CD4-positive, CD25-positive, alpha-beta regulatory T cell (primary cell): ENCODE data around the gene SCN8A. TPM values are rescaled to one million over a fixed set of nuclear protein-coding genes. Genes with fewer than 3 reads are reported as not detected.
A peak's percentile ranks its signal among the peaks of the same experiment; 100 is the strongest.
"Not testable (repeated sequence)": the region's sequence is repeated elsewhere in the genome, so short reads cannot be mapped to it uniquely, and the experiment has no call there.

Source experiments
- ATAC-seq, 2 donors: fragments of 150-1000 bp; cut with Tn5 transposase; one replicate each; pipeline ENCODE4 v1.10.0; 2021; ENCODE audit warnings: low read depth in 2 of 2, moderate number of reproducible peaks in 2 of 2, moderate library complexity in 1 of 2
- DNase-seq, 3 donors: peaks; one replicate each; pipeline versions ENCODE4 v3.0.0 to v3.0.0-alpha.2; 2012 to 2022; ENCODE audit warnings: mixed read lengths in 1 of 3
- H3K27ac ChIP-seq: one replicate; pipeline ENCODE4 v1.7.0; 2013; ENCODE audit warnings: mild to moderate bottlenecking, low read length; ENCODE audit not compliant: insufficient read depth, poor library complexity, severe bottlenecking
- H3K27me3 ChIP-seq: one replicate; pipeline ENCODE4 v1.7.0; 2013; ENCODE audit warnings: low read length; ENCODE audit not compliant: control insufficient read depth, insufficient read depth
- H3K36me3 ChIP-seq: one replicate; pipeline ENCODE4 v1.7.0; 2013; ENCODE audit warnings: mild to moderate bottlenecking, low read length, moderate library complexity; ENCODE audit not compliant: control insufficient read depth, insufficient read depth
- H3K4me1 ChIP-seq: 2 replicates; pipeline ENCODE4 v1.7.0; 2013; ENCODE audit warnings: mild to moderate bottlenecking, low read length; ENCODE audit not compliant: insufficient read depth, control insufficient read depth, poor library complexity, severe bottlenecking
- H3K4me3 ChIP-seq: one replicate; pipeline ENCODE4 v1.7.0; 2013; ENCODE audit warnings: low read depth, mild to moderate bottlenecking, low read length, moderate library complexity
- H3K9me3 ChIP-seq, 2 experiments: 1 replicate in 1 of 2; 2 replicates in 1 of 2; pipeline ENCODE4 v1.7.0; 2013; ENCODE audit warnings: low read length in 2 of 2, mild to moderate bottlenecking in 1 of 2, moderate library complexity in 1 of 2; ENCODE audit not compliant: control insufficient read depth in 2 of 2
- H3K27ac Mint-ChIP-seq, 3 donors: one replicate each; pipeline ENCODE4 v1.8.0; 2020 to 2022; ENCODE audit warnings: mild to moderate bottlenecking in 3 of 3, mixed read lengths in 3 of 3, moderate library complexity in 2 of 3
- H3K27me3 Mint-ChIP-seq: one replicate; pipeline ENCODE4 v1.8.0; 2022; ENCODE audit warnings: mild to moderate bottlenecking, mixed read lengths
- H3K36me3 Mint-ChIP-seq: one replicate; pipeline ENCODE4 v1.8.0; 2020; ENCODE audit warnings: mixed read lengths
- H3K4me1 Mint-ChIP-seq, 4 donors: one replicate each; pipeline ENCODE4 v1.8.0; 2020 to 2022; ENCODE audit warnings: mixed read lengths in 4 of 4, mild to moderate bottlenecking in 1 of 4
- H3K4me3 Mint-ChIP-seq, 4 donors: one replicate each; pipeline ENCODE4 v1.8.0; 2020 to 2022; ENCODE audit warnings: mild to moderate bottlenecking in 4 of 4, mixed read lengths in 4 of 4, moderate library complexity in 3 of 4
- H3K9me3 Mint-ChIP-seq, 7 donors: one replicate each; pipeline ENCODE4 v1.8.0; 2020 to 2022; ENCODE audit warnings: mixed read lengths in 7 of 7, mild to moderate bottlenecking in 3 of 7, moderate library complexity in 2 of 7
- polyA plus RNA-seq, 4 donors: library from polyadenylated mRNA; unstranded; fragments of 300-500 nt; fragmentation: Illumina TruSeq; gene quantifications; one replicate each; pipeline ENCODE4 v1.2.3, GENCODE V29; 2021
- total RNA-seq: library from RNA; stranded (reverse); gene quantifications from one replicate; pipeline ENCODE4 v1.2.3, GENCODE V29; 2022

SCN8A gene
- total and polyA plus RNA-seq, 5 donors from 2014 or later, result 0.30 to 1.1 (median 0.61) TPM

- no peaks in the 10 kb centered on the region for H3K4me1 ChIP-seq
- ATAC-seq (no peak), DNase-seq (no peak)
- Mint-ChIP-seq H3K9me3 (peaks cover 0 to 1% (median 0%) of the 10 kb centered on the region in 7 donors), H3K27ac (no peak overlapping the region), H3K4me1 (no peaks in the 10 kb centered on the region), H3K27me3 (peaks cover 20% of the 10 kb centered on the region), H3K36me3 (no peaks in the 10 kb centered on the region), H3K4me3 (no peak overlapping the region)
- H3K4me3 ChIP-seq, result no peak overlapping the region
- no peaks in the 10 kb centered on the region for H3K27me3 ChIP-seq
- H3K27ac ChIP-seq, result no peak overlapping the region
- no peaks in the 10 kb centered on the region for H3K36me3 ChIP-seq
- H3K9me3 ChIP-seq, result no peaks in the 10 kb centered on the region
These were observed 202.2 kb downstream of the SCN8A start for GRCh38 chr12:51793201-51793600.

GRCh38 chr12:51797301-51797700 is 206.3 kb downstream of the SCN8A start:
- Mint-ChIP-seq H3K4me1 (no peaks in the 10 kb centered on the region), H3K4me3 (no peak overlapping the region), H3K27ac (no peak overlapping the region), H3K27me3 (no peaks in the 10 kb centered on the region), H3K36me3 (no peaks in the 10 kb centered on the region), H3K9me3 (peaks cover 0 to 1% (median 0%) of the 10 kb centered on the region in 7 donors)
- ATAC-seq, result no peak
- H3K36me3 ChIP-seq, result no peaks in the 10 kb centered on the region
- H3K27ac ChIP-seq, result no peak overlapping the region
- no peaks in the 10 kb centered on the region for H3K27me3 ChIP-seq
- H3K9me3 ChIP-seq, result no peaks in the 10 kb centered on the region
- H3K4me3 ChIP-seq, result no peak overlapping the region
- DNase-seq, result no peak
- no peaks in the 10 kb centered on the region for H3K4me1 ChIP-seq

GRCh38 chr12:51798051-51798450 is 207.0 kb downstream of the SCN8A start:
- H3K27me3 ChIP-seq, ATAC-seq, H3K4me3 Mint-ChIP-seq, H3K9me3 Mint-ChIP-seq, H3K9me3 ChIP-seq, DNase-seq, H3K27ac Mint-ChIP-seq, H3K27ac ChIP-seq, H3K4me1 Mint-ChIP-seq, H3K36me3 ChIP-seq, H3K4me1 ChIP-seq, H3K27me3 Mint-ChIP-seq, H3K36me3 Mint-ChIP-seq, H3K4me3 ChIP-seq: not testable (repeated sequence)

- H3K27ac ChIP-seq, result no peak overlapping the region
- no peak for DNase-seq
- no peaks in the 10 kb centered on the region for H3K27me3 ChIP-seq
- H3K27me3 Mint-ChIP-seq, result no peaks in the 10 kb centered on the region
- H3K9me3 Mint-ChIP-seq, result no peaks in the 10 kb centered on the region
- no peaks in the 10 kb centered on the region for H3K4me1 Mint-ChIP-seq
- no peaks in the 10 kb centered on the region for H3K9me3 ChIP-seq
- H3K27ac Mint-ChIP-seq, result no peak overlapping the region
- ATAC-seq, result no peak
- no peaks in the 10 kb centered on the region for H3K36me3 ChIP-seq
- no peaks in the 10 kb centered on the region for H3K36me3 Mint-ChIP-seq
- no peaks in the 10 kb centered on the region for H3K4me1 ChIP-seq
- H3K4me3 Mint-ChIP-seq, result no peak overlapping the region
- H3K4me3 ChIP-seq, result no peak overlapping the region
These were observed 207.5 kb downstream of the SCN8A start for GRCh38 chr12:51798501-51798900.

- no peaks in the 10 kb centered on the region for H3K27me3 Mint-ChIP-seq
- DNase-seq, result no peak
- Histone ChIP-seq H3K27ac (no peak overlapping the region), H3K4me3 (no peak overlapping the region), H3K36me3 (no peaks in the 10 kb centered on the region), H3K9me3 (no peaks in the 10 kb centered on the region), H3K4me1 (no peaks in the 10 kb centered on the region), H3K27me3 (no peaks in the 10 kb centered on the region)
- ATAC-seq, result no peak
- no peaks in the 10 kb centered on the region for H3K4me1 Mint-ChIP-seq
- no peak overlapping the region for H3K4me3 Mint-ChIP-seq
- no peaks in the 10 kb centered on the region for H3K36me3 Mint-ChIP-seq
- H3K27ac Mint-ChIP-seq, result no peak overlapping the region
- peaks cover 0 to 3% (median 0%) of the 10 kb centered on the region in 7 donors for H3K9me3 Mint-ChIP-seq
These were observed 210.0 kb downstream of the SCN8A start for GRCh38 chr12:51801027-51801426.

- no peaks in the 10 kb centered on the region for H3K27me3 ChIP-seq
- H3K27ac Mint-ChIP-seq, result no peak overlapping the region
- H3K27ac ChIP-seq, result no peak overlapping the region
- no peaks in the 10 kb centered on the region for H3K4me1 Mint-ChIP-seq
- ATAC-seq, result no peak
- H3K36me3 Mint-ChIP-seq, result no peaks in the 10 kb centered on the region
- no peaks in the 10 kb centered on the region for H3K27me3 Mint-ChIP-seq
- peaks cover 0 to 3% (median 0%) of the 10 kb centered on the region in 7 donors for H3K9me3 Mint-ChIP-seq
- H3K4me3 Mint-ChIP-seq, result no peak overlapping the region
- H3K9me3 ChIP-seq, result no peaks in the 10 kb centered on the region
- no peaks in the 10 kb centered on the region for H3K4me1 ChIP-seq
- H3K36me3 ChIP-seq, result no peaks in the 10 kb centered on the region
- no peak for DNase-seq
- no peak overlapping the region for H3K4me3 ChIP-seq
These were observed 215.9 kb downstream of the SCN8A start for GRCh38 chr12:51806896-51807295.

- Histone ChIP-seq H3K36me3 (no peaks in the 10 kb centered on the region), H3K27ac (no peak overlapping the region), H3K9me3 (no peaks in the 10 kb centered on the region), H3K4me3 (no peak overlapping the region), H3K27me3 (no peaks in the 10 kb centered on the region), H3K4me1 (peaks cover 6% of the 10 kb centered on the region)
- H3K4me3 Mint-ChIP-seq, result no peak overlapping the region
- peaks cover 4% of the 10 kb centered on the region for H3K27me3 Mint-ChIP-seq
- no peaks in the 10 kb centered on the region for H3K9me3 Mint-ChIP-seq
- no peaks in the 10 kb centered on the region for H3K36me3 Mint-ChIP-seq
- no peaks in the 10 kb centered on the region for H3K4me1 Mint-ChIP-seq
- DNase-seq, result no peak
- H3K27ac Mint-ChIP-seq, result no peak overlapping the region
- ATAC-seq, result no peak
These were observed 218.2 kb downstream of the SCN8A start for GRCh38 chr12:51809193-51809592.

- H3K9me3 ChIP-seq, result no peaks in the 10 kb centered on the region
- no peaks in the 10 kb centered on the region for H3K36me3 Mint-ChIP-seq
- H3K4me3 ChIP-seq, result no peak overlapping the region
- H3K9me3 Mint-ChIP-seq, result peaks cover 0 to 2% (median 0%) of the 10 kb centered on the region in 7 donors
- peaks cover 13% of the 10 kb centered on the region for H3K4me1 ChIP-seq
- ATAC-seq, result no peak
- H3K27ac ChIP-seq, result no peak overlapping the region
- no peaks in the 10 kb centered on the region for H3K27me3 ChIP-seq
- H3K36me3 ChIP-seq, result no peaks in the 10 kb centered on the region
- DNase-seq, result no peak
- peak overlapping the region in 3 of 4 donors; percentile 4 to 38 (median 17) for H3K4me3 Mint-ChIP-seq
- no peak overlapping the region for H3K27ac Mint-ChIP-seq
- H3K27me3 Mint-ChIP-seq, result peaks cover 21% of the 10 kb centered on the region
- peaks cover 0 to 9% (median 7%) of the 10 kb centered on the region in 4 donors for H3K4me1 Mint-ChIP-seq
These were observed 220.5 kb downstream of the SCN8A start for GRCh38 chr12:51811203-51812202.
